Activated CD8-positive, alpha-beta memory T cell treated with anti-CD3 and anti-CD28 coated beads, Interleukin-2, amount 50 U/mL, for 48 hours (primary cell): ENCODE results near the gene PRDM16.

Source experiments
- DNase-seq: peaks from one replicate; pipeline ENCODE4 v3.0.0-alpha.2; 2020

PRDM16 gene

GRCh38 chr1:3292868-3293562 is 224.0 kb downstream of the PRDM16 start:
- DNase-seq = no peak

- no peak for DNase-seq
Measured at GRCh38 chr1:3293563-3294080, 224.6 kb downstream of the PRDM16 start.

GRCh38 chr1:3294450-3294849 is 225.4 kb downstream of the PRDM16 start:
- DNase-seq = no peak

- DNase-seq = no peak
Measured at GRCh38 chr1:3295846-3296245, 226.8 kb downstream of the PRDM16 start.

- no peak for DNase-seq
Measured at GRCh38 chr1:3296326-3296725, 227.3 kb downstream of the PRDM16 start.

DNA sequence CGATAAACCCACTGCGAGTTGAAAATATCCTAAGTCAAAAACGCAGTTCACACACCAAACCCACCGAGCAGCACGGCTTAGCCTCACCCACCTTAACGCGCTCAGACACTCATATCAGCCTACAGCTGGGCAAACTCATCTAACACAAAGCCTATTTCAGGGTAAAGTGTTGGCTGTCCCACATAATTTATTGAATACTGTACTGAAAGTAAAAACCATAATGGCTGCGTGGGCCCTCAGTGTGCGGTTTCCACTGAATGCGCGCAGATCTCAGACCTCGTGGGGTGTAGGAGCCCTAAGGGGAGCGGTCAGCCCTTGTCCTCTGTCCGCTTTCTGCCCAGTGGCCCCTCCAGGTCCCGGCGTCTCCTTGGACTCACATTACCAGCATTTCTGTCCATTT is 227.8 kb downstream of the PRDM16 start:
- DNase-seq = no peak

DNA sequence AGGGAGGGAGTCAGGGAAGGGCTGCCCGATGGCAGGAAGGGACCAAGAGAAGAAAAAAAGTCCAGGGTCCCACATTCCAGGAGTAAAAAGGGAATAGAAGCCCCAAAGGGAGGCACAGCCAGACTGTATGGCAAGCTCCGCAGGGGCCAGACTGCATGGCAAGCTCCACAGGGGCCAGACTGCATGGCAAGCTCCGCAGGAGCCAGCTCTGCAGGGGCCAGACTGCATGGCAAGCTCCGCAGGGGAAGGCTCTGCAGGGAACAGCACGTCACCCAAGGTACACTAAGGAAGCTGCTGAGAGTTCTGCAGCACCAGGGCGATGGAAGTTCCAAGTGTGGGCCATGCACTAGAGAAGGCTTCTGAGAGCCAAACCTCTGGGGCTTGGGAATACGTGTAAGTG is 228.8 kb downstream of the PRDM16 start:
- DNase-seq = no peak

DNA sequence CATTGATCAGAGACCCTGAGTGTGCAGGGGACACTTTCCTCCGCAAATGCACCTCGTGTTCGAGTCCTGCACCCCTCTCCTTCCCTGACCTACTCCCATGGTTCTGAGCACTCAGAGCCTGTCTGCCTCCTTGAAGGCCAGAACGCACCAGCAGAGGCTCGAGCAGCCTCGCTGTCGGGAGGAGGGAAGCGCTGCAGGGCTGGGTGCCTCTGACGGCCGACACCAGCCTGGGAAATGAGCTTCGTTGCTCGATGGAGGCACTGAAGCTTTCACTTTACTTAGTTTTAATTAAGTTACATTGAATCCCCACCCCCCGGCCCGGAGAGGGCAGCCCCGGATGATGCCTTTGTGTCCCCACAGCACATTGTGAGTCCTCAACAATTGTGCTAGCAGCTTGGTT is 229.2 kb downstream of the PRDM16 start:
- no peak for DNase-seq

- DNase-seq = no peak
Measured at GRCh38 chr1:3304246-3304645, 235.2 kb downstream of the PRDM16 start.

- DNase-seq = no peak
Measured at GRCh38 chr1:3304692-3305091, 235.7 kb downstream of the PRDM16 start.

GRCh38 chr1:3305156-3305555 is 236.2 kb downstream of the PRDM16 start:
- no peak for DNase-seq

- no peak for DNase-seq
Measured at GRCh38 chr1:3306583-3307291, 237.7 kb downstream of the PRDM16 start.

DNA sequence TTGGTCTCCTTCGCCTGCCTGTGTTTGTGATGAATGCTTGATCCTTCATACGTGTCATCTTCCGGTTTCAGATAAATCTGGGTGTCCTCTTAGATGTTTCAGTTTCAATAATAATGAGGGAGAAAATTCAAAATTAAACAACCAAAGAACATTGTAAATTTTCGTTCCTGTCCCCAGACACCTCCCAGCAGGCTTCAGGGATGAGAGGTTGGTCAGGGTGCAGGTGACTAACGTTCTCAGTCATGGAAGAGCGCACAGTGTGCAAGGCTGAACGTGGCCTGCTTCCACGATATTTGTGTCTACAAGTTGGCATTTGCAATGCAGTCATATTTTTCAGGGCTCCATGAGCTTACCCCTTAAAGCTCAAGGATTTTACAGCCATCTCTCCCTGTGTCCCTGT is 238.4 kb downstream of the PRDM16 start:
- DNase-seq = no peak

GRCh38 chr1:3308053-3308452 is 239.1 kb downstream of the PRDM16 start:
- no peak for DNase-seq

- DNase-seq = no peak
Measured at GRCh38 chr1:3310718-3311400, 241.9 kb downstream of the PRDM16 start.

- DNase-seq = no peak
Measured at GRCh38 chr1:3311711-3312110, 242.7 kb downstream of the PRDM16 start.

DNA sequence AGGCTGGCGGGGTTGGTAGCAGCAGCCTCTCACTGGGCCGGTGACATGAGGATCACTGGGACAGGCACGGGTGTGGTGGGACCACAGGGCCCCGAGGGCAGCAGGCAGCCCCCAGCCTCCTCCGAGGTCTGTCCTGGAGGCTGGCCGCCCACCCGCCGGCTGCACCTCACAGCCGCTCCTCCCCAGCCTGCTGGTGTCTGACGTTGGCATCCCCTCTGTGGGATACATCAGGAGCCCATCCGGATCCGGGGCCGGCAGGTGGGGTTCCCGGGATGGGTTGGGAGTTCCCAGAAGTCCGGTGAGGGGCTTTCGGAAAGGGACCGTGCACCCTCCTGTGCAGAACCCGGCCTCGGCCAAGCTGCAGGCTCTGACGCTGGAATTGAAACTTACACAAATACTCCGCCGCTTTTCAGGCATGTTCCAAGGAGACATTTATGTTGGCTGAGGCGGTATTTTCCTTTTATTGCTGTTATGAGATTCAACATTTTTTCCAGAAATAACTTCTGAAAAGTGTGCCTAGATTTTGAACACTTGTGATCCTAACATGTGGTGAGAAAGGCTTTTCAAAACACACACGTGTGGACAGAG is 243.4 kb downstream of the PRDM16 start:
- DNase-seq = no peak

DNA sequence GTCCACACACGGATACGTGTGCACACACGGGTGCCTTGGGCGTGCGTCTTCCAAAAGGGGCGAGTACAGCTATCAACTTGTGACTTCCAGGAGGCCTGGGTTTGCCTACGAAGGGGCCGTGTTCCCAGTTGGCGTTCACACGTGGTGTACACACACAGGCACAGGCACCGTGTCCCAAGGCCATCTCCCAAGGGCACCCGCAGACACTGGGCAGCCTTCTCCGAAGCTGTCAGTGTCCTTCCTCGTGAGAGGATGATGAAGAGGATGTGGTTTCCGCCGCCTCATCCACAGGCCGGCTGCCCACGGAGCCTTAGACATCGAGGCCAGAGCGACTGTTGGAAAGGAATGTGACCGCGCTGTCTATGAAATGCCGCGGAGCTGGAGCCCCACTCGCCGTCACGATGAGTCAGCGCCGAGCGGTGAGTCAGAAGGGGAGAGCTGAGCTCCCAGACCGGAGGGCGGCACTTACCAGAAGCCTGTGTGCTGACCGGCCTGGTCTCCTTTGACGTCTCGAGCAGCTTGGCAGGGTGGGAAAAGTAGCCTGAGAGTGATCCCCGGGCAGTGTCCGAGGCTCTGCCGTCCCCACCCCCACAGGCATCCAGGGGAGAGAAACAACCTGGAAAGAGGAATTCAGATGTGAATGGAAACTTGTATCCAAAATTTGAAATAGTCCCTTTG is 244.0 kb downstream of the PRDM16 start:
- DNase-seq = peak; percentile 84

DNA sequence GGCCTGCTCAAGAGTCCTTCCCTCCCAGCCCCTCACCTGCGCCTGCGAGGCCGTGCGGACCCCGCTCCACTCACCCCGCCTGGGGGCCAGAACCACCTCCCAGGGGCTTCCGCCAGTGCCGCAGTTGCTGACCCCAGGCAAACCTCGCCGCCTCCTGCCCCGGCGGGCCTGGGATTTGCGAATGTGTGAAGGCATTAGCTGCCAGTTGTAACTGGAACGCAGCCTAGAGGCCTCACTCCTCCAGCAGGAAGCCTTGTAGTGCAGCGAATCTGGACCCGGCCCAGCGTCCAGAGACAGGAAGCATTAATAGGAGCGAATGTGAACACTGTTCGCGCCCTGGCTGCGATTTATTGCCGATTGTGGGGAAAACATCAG is 244.6 kb downstream of the PRDM16 start:
- DNase-seq = no peak

DNA sequence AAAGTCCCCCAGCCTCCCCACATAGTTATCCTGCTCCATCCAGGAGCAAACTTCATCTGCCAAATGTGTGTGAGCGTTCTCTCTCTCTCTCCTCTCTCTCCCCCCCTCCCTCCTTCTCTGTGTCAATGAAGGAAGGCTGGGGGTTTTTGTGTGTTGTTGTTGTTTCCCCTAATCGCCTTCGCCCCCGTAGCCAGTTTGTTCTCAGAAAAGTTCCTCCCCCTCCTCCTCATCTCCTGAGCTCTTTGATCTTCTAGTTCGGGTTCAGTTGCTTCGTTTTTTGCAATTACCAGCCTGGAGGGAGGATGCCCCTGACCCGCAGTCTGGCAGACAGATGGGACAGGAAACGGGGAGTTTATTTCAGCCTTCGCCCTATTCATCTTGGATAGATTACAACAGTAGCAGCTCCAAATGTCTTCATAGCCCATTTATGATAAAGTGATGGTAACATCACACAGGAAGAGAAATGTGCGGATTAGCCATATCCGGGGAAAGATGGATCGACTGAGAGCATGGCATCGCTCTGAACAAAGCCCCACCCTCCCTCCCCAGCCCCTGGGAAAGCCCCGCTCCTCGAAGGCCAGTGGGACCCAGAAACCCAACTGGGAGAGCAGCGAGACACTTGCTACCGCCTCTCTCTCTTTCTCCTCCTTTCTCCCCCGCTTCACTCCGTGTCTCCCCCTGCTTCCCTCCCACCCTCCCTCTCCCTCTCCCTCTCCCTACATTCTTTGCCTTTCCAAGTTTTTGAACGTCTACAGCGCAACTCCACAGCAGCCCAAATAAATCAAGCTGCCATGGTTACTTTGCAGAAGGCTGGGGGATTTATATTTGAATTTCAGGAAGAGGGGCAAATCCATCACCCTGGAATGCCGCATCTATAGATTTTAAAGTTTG is 245.7 kb downstream of the PRDM16 start:
- no peak for DNase-seq

- no peak for DNase-seq
Measured at GRCh38 chr1:3315399-3316339, 246.7 kb downstream of the PRDM16 start.
